GM10248 (cell line): ENCODE measurements around the gene ATP5F1D.
A peak's percentile ranks its signal among the peaks of the same experiment; 100 is the strongest.

Experiments used
- CTCF ChIA-PET: fragments of 300-600 bp; sonication (Branson Sonifier 250); formaldehyde crosslinking; extraction: SDS; loops from one replicate; lab custom pipeline; 2021; ENCODE audit warnings: antibody characterized with exemption; lab: Yijun Ruan, JAX
- POLR2A ChIA-PET: fragments of 350-650 bp; sonication (Branson Sonifier 250); formaldehyde crosslinking; extraction: SDS; loops from one replicate; lab custom pipeline; 2020; ENCODE audit warnings: antibody characterized with exemption; lab: Yijun Ruan, JAX
- DNase-seq: peaks from one replicate; pipeline ENCODE4 v3.0.0; 2012; ENCODE audit errors: extremely low spot score
- TF ChIP-seq, protein P1 (sequence below): IDR thresholded peaks from 2 replicates; pipeline ENCODE4 v1.5.1; 2012; ENCODE audit warnings: mild to moderate bottlenecking, low read depth; ENCODE audit errors: extremely low read depth, missing control alignments, control extremely low read depth

The ATP5F1D gene

DNA sequence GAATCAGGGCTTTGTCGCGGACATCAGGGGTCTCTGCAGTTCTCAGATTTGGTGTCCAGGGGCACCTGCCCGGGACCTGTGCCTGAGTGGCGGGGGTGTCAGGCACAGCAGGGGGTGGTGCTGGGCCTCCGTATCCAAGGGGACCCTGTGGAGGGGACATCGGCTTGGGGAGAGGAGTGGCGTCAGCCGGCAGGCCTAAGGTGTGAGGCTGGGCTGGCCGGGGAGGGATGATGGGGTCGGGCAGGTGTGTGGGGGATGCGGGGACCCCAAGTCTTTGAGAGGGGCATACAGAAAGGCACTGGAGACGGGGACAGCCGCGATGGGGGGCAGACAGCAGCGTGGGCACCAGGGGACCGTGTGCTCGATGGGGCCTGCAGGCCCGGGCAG lies 46.7 kb downstream of the ATP5F1D start:
- DNase-seq, result no peak
- ChIA-PET POLR2A (no interaction called here), CTCF (no interaction called here)
- TF ChIP-seq, protein P1, sequence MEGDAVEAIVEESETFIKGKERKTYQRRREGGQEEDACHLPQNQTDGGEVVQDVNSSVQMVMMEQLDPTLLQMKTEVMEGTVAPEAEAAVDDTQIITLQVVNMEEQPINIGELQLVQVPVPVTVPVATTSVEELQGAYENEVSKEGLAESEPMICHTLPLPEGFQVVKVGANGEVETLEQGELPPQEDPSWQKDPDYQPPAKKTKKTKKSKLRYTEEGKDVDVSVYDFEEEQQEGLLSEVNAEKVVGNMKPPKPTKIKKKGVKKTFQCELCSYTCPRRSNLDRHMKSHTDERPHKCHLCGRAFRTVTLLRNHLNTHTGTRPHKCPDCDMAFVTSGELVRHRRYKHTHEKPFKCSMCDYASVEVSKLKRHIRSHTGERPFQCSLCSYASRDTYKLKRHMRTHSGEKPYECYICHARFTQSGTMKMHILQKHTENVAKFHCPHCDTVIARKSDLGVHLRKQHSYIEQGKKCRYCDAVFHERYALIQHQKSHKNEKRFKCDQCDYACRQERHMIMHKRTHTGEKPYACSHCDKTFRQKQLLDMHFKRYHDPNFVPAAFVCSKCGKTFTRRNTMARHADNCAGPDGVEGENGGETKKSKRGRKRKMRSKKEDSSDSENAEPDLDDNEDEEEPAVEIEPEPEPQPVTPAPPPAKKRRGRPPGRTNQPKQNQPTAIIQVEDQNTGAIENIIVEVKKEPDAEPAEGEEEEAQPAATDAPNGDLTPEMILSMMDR, result no peak

DNA sequence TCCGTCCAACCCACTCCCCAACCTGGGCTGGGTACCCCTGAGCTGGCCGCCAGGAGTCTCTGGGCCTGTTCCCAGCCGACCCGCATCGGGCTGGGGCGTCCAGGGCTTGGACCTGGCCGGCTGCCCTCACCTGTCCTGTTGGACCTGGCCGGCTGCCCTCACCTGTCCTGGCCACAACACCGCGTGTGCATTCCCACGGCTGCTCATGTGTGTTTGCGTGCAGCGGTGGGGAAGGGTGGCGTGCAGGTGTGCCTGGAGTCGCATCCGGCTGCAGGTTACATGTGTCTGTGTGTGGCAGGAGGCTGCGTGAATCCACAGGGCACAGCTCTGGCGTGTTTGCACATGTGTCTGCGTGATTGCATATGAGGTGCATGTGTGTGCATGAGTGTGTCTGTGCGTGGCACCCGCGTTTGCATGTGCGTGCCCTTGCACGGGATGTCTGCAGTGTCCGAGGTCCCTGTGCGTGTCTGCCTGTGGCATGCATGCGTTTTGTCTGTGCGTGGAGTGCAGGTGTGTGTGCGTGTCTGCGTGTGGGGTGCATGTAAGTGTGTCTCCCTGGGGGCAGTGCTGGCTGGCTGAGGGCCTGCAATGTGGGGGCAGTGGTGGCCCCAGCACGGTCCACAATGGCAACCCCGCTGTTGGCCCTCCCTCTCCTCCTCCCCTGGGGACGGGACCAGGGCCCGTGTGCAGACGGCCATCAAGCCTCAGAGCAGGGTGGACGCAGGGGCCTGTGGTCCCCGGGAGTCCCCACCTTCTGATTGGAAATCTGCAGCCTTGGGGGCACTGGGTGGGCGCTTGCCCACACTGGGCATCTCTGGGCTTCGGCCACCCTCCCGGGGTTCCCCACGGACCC lies 47.5 kb downstream of the ATP5F1D start:
- TF ChIP-seq, protein P1, result no peak
- DNase-seq, result no peak
- ChIA-PET POLR2A (no interaction called here), CTCF (no interaction called here)

DNA sequence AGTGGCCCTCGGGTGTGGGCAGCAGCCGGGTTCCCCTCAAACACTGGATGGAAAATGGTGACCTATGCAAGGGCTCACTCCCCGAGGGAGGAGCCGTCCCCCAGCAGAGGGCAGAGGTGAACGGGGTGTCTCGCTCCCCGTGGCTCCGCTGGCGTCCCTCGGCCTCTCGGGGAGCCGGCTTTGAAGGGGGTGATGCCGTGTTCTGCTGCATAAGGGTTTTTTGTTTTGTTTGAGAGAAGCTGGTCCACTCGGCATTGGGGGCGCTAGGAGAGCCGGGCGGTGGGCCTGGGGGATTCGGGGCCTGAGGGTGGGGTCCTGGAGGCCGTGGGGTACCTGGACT lies 48.1 kb downstream of the ATP5F1D start:
- TF ChIP-seq, protein P1, result peak; percentile 3
- ChIA-PET POLR2A (no interaction called here), CTCF (no interaction called here)
- no peak for DNase-seq

DNA sequence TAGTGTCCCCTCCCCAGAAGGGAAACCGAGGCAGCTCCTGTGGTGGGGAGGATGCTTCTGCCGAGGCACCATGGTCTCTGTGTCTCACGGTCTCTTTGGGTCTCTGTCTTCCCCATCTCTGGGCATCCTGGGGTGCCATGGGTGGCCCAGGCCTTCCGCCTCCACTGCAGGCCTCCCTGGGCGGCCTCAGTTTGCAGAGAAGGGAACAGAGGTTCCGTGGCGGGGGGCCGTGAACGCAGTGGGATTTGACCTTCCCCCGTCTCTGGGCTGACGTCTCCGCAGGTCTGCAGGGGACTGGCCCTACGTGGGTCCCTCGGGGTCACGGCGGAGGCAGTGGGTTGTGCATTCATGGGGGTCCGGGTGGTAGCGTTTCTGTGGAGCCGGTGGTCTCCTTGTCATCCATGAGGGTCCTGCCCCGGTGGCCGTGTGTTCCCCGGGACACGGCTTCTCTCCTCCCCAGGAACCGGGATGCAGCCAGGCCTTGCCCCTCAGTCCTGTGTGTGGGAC lies 48.7 kb downstream of the ATP5F1D start:
- DNase-seq, result no peak
- TF ChIP-seq, protein P1, result no peak
- POLR2A ChIA-PET, result no interaction called here
- CTCF ChIA-PET, result no interaction called here

DNA sequence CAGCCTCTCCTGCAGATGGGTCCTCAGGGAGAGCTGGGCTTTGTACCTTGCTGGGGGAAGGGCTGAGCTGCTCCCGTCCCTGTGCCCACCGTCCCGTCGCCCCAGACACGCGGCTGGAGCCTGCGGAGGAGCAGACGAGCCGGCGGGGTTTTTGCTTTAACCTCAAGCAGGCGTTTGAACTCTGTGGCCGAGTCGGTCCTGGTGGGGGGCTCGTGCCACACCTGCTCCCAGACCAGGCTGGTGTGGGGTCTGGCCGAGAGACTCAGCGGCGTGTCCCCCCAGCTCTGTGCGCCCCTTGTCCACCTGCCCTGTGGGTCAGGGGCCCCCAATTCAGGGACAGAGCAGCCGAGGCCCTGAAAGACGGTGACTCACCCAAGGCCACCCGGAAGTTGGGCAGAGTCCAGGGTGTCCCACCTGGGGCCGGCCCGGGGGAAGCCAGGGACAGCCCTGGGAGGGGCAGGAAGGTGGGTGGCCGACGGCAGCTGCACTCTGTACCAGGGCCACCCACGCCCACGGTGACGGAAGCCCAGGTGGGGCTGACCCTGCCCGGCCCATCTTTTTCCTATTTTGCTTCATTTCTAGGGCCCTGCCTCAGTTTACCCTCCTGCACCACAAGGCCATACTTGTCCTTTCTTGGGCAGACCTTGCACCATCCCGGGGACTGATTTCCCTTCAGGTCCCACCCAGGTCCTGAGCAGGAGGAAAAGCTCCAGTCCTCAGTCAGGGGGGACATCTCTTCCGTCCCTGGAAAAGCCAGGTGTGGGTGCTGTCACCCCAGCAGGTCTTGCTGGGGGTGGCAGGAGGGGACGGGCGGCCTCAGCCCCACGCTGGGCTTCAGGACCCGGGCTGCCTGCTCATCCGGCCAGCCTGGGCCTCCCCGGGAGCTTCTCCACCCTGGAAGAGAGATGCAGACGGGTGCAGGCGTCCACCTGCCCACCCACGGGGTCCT lies 49.4 kb downstream of the ATP5F1D start:
- DNase-seq, result no peak
- ChIA-PET CTCF (interaction anchor here (1.0 kb wide), 3 partner anchors 11 to 535 kb away, joined by 3 to 4 read pairs (median 3); no protein-coding TSS in a partner anchor), POLR2A (interaction anchor here (1.2 kb wide), 1 partner anchor 22 kb away, joined by 6 read pairs; the partner anchor contains the start of gene CIRBP)
- TF ChIP-seq, protein P1, result no peak
